ENCODE data around the gene SUPT3H. TPM values are rescaled to one million over a fixed set of nuclear protein-coding genes. Genes with fewer than 3 reads are reported as not detected.
"Not testable (repeated sequence)": the region's sequence is repeated elsewhere in the genome, so short reads cannot be mapped to it uniquely, and the experiment has no call there.

SUPT3H gene
- total RNA-seq, 1 experiment from 2014 or later: 3.6 TPM

DNA sequence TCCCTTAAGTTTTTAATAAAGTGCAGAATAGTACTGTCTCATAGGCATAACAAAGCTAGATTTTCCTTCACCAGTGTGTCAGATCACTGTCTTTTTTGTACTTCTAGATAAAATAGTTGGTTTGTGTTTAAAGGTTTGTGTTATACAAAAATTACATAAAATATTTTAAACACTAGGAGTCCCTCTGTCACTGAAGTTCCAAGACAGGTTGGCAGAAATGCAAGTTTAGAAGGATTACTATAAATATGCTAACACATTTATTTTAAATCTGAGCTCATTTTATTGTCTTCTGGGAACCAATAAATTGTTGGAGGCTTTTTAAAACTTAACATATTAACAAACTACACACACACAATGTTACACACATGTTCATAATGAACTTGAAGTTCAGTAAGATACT lies 80.4 kb downstream of the SUPT3H start:
- Histone ChIP-seq H3K4me3 (ENCODE audit: low read length) (no peak overlapping the region), H3K9me2 (replicated peaks; ENCODE audit: low read length) (no peaks in the 10 kb centered on the region), H2AFZ (ENCODE audit: low read length) (no peak overlapping the region), H4K20me1 (ENCODE audit: low read length) (no peaks in the 10 kb centered on the region), H3K9ac (ENCODE audit: low read length) (no peak overlapping the region), H3K79me2 (ENCODE audit: low read length) (no peaks in the 10 kb centered on the region), H3F3A (ENCODE audit: low read length, unreplicated experiment) (no peaks in the 10 kb centered on the region), H3K36me3 (ENCODE audit: low read depth, low read length) (no peaks in the 10 kb centered on the region), H3K4me1 (ENCODE audit: insufficient read depth, low read length) (no peaks in the 10 kb centered on the region), H3K27ac (ENCODE audit: low read length) (no peak overlapping the region), H3K9me3 (ENCODE audit: low read length) (no peaks in the 10 kb centered on the region), H3K4me2 (ENCODE audit: low read length) (no peak overlapping the region), H3K27me3 (ENCODE audit: low read length) (no peaks in the 10 kb centered on the region)
- CTCF ChIA-PET: interaction anchor here (0.7 to 1.0 kb wide), 5 partner anchors 80 to 633 kb away, joined by 3 to 5 read pairs (median 3); partner anchors contain the start of gene SUPT3H
- no TSS peak for BruUV-seq (replicated peaks)
- POLR2A ChIA-PET (ENCODE audit: unreplicated experiment): interaction anchor here (0.6 kb wide), 1 partner anchor 105 kb away, joined by 3 read pairs; no protein-coding TSS in a partner anchor
- intact Hi-C loops (cut with micrococcal nuclease): loop anchor here (1.0 kb wide), 2 partner anchors 122 to 417 kb away; no protein-coding TSS in a partner anchor
- ATAC-seq: peak; percentile 54
- DNase-seq: no peak
- TF ChIP-seq EZH2phosphoT487 (IDR thresholded peaks at IDR 0.05; ENCODE audit: borderline replicate concordance, low read length): no peak
- TF ChIP-seq, protein P1, sequence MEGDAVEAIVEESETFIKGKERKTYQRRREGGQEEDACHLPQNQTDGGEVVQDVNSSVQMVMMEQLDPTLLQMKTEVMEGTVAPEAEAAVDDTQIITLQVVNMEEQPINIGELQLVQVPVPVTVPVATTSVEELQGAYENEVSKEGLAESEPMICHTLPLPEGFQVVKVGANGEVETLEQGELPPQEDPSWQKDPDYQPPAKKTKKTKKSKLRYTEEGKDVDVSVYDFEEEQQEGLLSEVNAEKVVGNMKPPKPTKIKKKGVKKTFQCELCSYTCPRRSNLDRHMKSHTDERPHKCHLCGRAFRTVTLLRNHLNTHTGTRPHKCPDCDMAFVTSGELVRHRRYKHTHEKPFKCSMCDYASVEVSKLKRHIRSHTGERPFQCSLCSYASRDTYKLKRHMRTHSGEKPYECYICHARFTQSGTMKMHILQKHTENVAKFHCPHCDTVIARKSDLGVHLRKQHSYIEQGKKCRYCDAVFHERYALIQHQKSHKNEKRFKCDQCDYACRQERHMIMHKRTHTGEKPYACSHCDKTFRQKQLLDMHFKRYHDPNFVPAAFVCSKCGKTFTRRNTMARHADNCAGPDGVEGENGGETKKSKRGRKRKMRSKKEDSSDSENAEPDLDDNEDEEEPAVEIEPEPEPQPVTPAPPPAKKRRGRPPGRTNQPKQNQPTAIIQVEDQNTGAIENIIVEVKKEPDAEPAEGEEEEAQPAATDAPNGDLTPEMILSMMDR (conservative IDR thresholded peaks at IDR 0.05; ENCODE audit: low read depth, low read length): 0 out of 2 replicates have a peak, but pooled peaks have one; percentile 13
- TF ChIP-seq EZH2 (IDR thresholded peaks at IDR 0.05; ENCODE audit: low read length, unreplicated experiment): no peak

- H3K27ac ChIP-seq (ENCODE audit: low read length); H3K9me2 ChIP-seq (replicated peaks; ENCODE audit: low read length); H3K79me2 ChIP-seq (ENCODE audit: low read length); H3K4me1 ChIP-seq (ENCODE audit: insufficient read depth, low read length); intact Hi-C loops (cut with micrococcal nuclease); H2AFZ ChIP-seq (ENCODE audit: low read length); POLR2A ChIA-PET (ENCODE audit: unreplicated experiment); H3K4me3 ChIP-seq (ENCODE audit: low read length); H3K36me3 ChIP-seq (ENCODE audit: low read depth, low read length); CTCF ChIA-PET; H3K9me3 ChIP-seq (ENCODE audit: low read length); BruUV-seq (replicated peaks); H3K27me3 ChIP-seq (ENCODE audit: low read length); ATAC-seq; DNase-seq; H3K4me2 ChIP-seq (ENCODE audit: low read length); H4K20me1 ChIP-seq (ENCODE audit: low read length); H3F3A ChIP-seq (ENCODE audit: low read length, unreplicated experiment); H3K9ac ChIP-seq (ENCODE audit: low read length): not testable (repeated sequence)
These were observed 83.6 kb downstream of the SUPT3H start for GRCh38 chr6:45294065-45294701.

DNA sequence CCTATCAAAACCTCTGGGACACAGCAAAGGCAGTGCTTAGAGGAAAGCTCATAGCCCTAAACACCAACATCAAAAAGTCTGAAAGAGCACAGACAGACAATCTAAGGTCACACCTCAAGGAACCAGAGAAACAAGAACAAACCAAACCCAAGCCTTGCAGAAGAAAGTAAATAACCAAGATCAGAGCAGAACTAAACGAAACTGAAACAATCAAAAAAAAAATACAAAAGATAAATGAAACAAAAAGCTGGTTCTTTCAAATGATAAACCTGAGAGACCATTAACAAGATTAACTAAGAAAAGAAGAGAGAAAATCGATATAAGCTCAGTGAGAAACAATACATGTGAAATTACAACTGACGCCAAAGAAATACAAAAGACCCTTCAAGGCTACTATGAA lies 84.4 kb downstream of the SUPT3H start:
- no peak overlapping the region for H3K9ac ChIP-seq (ENCODE audit: low read length)
- no peaks in the 10 kb centered on the region for H4K20me1 ChIP-seq (ENCODE audit: low read length)
- H3K4me2 ChIP-seq (ENCODE audit: low read length): no peak overlapping the region
- no peaks in the 10 kb centered on the region for H3K9me2 ChIP-seq (replicated peaks; ENCODE audit: low read length)
- ATAC-seq: no peak
- H3K9me3 ChIP-seq (ENCODE audit: low read length): no peaks in the 10 kb centered on the region
- ChIA-PET POLR2A (ENCODE audit: unreplicated experiment) (no interaction called here), CTCF (no interaction called here)
- no peaks in the 10 kb centered on the region for H3K4me1 ChIP-seq (ENCODE audit: insufficient read depth, low read length)
- no peaks in the 10 kb centered on the region for H3K36me3 ChIP-seq (ENCODE audit: low read depth, low read length)
- H3K27ac ChIP-seq (ENCODE audit: low read length): no peak overlapping the region
- H3F3A ChIP-seq (ENCODE audit: low read length, unreplicated experiment): no peaks in the 10 kb centered on the region
- TF ChIP-seq EZH2phosphoT487 (IDR thresholded peaks at IDR 0.05; ENCODE audit: borderline replicate concordance, low read length) (no peak), EZH2 (IDR thresholded peaks at IDR 0.05; ENCODE audit: low read length, unreplicated experiment) (no peak)
- TF ChIP-seq, protein P1 (conservative IDR thresholded peaks at IDR 0.05; ENCODE audit: low read depth, low read length): no peak
- no peak overlapping the region for H2AFZ ChIP-seq (ENCODE audit: low read length)
- no peaks in the 10 kb centered on the region for H3K27me3 ChIP-seq (ENCODE audit: low read length)
- no TSS peak for BruUV-seq (replicated peaks)
- no peaks in the 10 kb centered on the region for H3K79me2 ChIP-seq (ENCODE audit: low read length)
- DNase-seq: no peak
- no peak overlapping the region for H3K4me3 ChIP-seq (ENCODE audit: low read length)
- intact Hi-C loops (cut with micrococcal nuclease): no loop called here

Data from PC-3 (cell line).